Stimulated activated CD8-positive, alpha-beta memory T cell treated with anti-CD3 and anti-CD28 coated beads, Interleukin-7, amount 100 ng/mL, for 24 hours (primary cell): ENCODE data around the gene DLG4.

Experiments used
- DNase-seq: peaks from one replicate; pipeline ENCODE4 v3.0.0-alpha.2; 2020; ENCODE audit warnings: low read depth

The DLG4 gene

DNA sequence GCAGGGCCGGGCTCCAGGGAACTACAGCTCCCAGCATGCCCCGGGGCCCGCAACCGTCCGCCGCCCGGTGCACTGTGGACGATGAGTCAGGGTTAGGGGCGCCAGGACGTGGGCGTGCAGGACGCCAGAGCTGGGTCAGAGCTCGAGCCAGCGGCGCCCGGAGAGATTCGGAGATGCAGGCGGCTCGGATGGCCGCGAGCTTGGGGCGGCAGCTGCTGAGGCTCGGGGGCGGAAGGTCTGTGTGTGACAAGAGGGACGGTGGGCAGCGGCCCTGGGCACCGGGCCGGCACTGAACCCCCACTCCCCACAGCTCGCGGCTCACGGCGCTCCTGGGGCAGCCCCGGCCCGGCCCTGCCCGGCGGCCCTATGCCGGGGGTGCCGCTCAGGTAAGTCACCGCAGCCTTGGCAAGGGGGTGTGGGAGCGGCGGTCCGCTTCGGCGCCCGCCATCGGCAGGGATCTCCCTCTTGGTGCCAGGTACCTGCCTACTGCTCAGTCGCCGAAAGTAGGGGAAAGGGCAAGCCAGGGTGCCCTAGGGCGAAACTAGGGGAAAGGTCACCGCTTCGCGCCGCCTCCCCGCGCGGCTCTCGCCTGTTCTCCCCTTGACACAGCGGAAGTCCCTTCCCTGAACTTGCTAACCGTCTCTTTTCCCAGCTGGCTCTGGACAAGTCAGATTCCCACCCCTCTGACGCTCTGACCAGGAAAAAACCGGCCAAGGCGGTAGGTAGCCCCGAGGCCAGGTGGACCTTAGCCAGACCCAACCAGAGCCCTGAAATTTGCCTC, at the start of gene DLG4, which contains the start of gene ACADVL:
Gene DLG4 (minus strand): TSS at position 25 of the 781 bp plus-strand sequence.
Gene ACADVL (plus strand): TSS at position 127 of the 781 bp plus-strand sequence. CDS start 47 bp downstream, at position 174.
- DNase-seq: peak; percentile 65

DNA sequence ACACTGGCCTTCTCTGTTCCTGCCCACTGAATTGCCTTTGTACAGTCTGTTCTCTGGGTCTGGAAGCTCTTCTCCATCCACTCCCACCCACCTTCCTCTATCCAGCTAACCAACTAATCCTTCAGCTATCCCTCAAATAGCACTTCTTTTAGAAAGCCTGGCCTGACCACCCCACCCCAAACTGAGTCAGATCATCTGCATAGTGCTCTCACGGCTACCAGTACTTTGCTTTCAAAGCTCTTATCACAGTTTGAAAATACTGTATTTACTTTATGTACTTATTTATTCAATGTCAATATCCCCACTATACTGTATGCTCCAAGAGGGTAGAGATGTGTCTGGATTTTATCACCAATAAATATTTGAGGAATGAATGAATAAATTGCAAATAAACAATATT, 47.1 kb upstream of the DLG4 start:
- DNase-seq: no peak

DNA sequence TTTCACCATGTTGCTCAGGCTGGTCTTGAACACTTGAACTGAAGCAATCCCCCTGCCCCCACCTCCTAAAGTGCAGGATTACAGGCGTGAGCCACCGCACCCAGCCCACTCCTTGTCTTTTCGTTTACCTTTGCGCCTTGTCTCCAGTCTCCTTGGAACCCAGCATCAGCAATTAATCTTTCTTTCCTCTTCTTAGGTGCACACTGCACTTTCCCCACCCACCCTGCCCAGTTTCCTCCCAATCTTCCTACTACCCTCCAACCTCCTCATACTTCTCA, 44.1 kb upstream of the DLG4 start:
- DNase-seq: no peak

DNA sequence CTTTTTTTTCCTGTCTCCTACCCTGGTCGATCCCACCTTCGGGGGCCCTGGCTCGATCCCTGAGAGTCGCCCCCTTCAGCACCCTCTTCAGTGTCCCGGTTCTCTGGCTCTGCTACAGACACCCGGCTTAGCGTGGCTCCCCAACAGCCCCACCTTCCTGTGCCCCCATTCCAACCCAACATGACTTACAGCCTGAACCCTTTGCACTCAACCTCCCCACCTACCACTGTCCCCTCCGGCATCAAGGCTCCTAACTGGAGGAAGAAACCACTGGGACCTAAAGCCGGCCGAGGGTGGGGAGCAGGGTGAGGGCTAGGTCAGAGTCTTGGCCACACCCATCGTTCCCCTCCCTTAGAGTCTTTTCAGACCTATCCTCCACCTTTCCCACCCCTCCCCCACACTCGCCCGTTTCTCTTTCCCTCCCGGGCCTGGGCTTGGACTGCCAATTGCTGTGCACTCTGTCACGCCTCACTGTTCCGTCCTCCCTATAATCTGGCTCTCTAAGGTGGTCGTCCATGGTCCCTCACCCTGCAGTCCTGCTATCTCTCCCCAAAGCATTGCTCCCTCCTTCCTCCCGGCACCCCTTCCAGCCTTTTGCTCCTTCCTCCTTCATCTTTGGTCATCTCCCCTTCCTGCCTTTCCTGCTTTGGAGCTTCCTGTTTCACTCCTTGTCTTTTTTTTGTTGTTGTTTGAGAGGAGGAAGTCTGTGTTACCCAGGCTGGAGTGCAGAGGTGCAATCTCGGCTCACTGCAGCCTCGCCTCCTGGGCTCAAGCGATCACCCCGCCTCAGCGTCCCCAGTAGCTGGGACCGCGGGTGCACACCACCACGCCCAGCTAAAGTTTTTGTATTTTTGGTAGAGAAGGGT, 43.5 kb upstream of the DLG4 start:
- no peak for DNase-seq

DNA sequence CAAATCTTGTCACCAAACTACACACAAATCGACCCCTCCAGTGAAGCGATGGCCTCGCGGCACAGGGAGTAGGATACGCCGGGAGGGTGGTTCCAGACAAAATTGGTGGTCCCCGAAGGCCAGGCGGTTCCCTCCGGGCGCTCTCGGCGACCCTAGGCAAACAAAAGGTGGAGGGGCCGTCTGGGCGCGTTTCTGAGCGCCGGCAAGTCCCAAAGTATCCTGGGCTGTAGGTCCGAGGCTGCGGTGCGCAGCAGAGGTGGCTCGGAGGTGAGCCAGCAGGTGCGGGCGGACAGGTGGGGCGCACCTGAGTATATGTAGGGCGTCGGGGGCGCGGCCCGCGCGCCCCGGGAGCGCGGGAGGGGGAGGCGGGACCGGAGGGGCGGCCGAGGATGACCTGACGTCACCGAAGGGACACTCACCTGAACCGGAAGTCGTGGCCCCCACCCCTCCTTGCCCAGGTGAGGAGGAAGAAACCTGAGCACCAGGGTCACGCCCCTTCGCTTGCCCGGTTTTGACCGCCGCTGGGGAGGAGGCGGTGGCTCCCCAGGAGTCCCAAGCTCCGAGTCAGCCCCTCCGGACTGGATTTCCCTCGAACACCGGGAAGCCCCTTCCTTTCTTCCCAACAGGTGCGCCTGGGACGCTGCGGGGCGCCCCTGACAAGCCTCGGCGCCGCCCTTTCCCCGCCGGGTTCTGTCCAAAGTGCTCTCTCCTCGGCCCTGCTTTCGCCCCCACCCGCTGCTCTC, 42.7 kb upstream of the DLG4 start, which contains the start of gene CLDN7:
Gene CLDN7 (minus strand): TSS at position 287 of the 743 bp plus-strand sequence. CDS start 435 bp downstream, outside the sequence.
- DNase-seq: no peak

DNA sequence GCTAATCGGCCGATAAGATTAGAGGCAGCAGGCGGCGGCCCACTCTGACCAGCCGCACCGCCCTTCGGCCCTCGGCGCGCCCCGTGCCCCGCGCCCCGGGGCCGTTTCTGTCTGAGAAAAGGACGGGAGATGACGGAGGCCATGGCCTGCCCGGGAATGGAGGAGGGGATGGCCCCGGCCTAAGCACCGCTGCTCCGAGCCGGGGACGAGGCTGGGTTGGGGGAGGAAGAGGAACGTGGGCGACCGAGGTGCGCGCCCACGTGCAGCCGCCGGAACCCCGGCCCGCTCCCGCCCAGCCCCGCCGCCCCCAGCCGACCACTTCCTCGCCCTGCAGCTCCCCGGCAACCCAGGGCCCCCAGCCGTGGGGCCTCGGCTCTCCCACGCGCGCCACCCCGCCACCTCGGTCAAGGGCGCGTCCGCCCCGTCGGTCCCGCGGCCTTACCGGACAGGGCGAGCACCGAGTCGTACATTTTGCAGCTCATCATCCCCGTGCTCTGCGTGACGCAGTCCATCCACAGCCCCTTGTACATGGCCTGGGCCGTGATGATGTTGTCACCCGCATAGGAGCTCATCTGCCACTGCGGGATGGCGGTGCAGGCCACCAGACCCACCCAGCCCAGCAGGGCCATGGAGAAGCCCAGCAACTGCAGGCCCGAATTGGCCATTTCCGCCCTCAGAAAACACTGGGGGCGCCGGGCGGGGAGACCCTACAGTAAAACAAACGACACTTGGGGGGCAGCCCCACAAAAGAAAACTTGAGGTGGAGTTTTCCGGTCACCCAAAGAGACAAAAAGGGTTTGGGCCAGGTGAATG, 41.9 kb upstream of the DLG4 start:
- DNase-seq: no peak

DNA sequence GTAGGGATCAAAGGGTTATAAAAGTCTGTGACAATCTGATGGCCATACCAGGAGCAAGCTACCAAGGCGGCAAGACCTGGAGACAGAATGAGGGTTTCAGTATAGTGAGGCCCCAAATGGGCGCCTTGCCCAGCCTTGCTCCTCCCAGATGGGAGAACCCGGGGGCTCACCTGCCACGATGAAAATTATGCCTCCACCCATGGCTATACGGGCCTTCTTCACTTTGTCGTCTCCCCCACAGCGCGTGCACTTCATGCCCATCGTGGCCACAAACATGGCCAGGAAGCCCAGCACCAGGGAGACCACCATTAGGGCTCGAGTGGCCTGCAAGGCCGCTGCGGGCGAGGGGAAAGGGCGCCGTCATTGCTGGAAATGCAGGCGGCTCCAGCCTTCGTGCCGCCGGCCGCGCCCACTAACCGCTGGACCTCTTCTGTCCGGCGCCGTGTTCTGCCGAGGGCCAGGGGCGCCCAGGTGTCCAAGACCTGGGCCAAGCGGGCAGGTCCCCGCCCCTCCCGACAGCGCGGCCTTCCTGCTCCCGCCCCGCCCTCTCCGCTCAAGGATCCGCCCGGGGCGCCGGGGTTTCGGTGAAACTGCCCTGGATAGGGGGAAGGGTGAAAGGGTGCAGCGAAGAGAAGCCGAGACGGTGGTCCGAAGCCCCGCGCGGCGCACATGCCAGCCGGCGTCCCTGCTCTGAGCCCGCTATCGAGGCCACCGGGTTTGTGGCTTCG, 41.2 kb upstream of the DLG4 start:
- DNase-seq: no peak

DNA sequence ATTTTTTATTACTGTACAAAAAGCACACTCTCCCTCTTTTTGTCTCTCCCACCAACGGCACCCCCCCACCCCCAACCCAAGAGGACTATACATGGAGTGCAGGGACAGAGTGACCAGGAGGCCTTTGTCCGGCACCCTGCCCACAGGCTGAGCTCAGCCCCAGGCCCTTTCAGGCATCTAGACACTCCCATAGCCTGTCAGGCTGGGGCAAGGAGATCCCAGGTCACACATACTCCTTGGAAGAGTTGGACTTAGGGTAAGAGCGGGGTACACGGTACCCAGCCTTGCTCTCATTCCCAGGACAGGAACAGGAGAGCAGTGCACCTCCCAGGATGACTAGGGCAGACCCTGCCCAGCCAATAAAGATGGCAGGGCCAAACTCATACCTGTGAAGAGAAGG, 40.5 kb upstream of the DLG4 start:
- no peak for DNase-seq

DNA sequence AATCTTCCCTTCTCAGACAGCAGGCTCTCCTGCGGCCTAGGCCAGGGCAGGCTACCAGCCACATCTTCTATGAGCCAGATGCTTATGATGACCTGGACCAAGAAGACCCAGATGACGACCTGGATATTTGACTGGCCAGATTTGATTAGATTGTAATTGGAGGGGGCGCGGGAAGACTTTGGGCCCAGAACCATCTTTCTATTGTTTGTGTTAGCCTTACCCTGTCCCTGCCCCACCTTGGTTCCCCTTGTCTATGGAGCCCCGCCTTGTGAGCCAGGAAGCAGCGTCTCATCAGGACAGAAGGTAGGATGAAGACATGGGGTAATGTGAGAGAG, 39.9 kb upstream of the DLG4 start:
- no peak for DNase-seq

DNA sequence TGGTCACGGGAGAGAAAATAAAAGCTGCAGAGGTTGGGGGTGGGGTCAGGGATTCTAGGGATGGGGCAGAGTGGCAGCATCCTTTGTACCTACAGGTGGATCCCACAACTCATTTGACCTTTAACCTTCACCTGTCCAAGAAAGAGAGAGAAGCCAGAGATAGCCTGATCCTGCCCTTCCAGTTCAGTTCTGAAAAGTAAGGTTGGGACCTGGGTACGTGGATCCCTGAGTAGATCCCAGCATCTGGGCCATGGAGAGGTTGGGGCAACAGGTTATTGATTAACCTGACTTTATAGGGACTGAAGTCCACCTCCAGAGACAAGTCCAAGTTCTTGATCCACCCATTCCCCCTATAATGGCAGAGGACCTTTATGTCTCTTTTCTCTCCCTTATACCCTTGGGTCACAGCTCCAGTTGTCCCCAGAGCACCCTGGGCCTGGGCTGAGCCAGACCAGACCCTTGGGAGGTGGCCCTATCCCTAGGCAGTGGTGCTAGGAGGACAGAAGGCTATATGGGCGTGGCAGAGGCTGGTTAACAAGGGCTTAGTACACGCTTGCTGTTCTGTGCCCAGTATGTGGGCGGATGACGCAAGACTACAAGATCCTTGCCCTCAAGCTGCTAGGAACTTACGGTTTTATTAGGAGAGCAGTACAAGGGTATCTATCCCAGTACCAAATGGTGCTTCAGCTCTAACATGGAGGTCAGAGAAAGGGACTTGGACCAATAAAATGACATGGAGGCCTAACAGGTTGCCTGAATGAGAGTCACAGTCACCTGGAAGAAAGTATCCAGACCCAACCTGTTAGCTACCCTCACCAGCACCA, 39.3 kb upstream of the DLG4 start:
- no peak for DNase-seq

DNA sequence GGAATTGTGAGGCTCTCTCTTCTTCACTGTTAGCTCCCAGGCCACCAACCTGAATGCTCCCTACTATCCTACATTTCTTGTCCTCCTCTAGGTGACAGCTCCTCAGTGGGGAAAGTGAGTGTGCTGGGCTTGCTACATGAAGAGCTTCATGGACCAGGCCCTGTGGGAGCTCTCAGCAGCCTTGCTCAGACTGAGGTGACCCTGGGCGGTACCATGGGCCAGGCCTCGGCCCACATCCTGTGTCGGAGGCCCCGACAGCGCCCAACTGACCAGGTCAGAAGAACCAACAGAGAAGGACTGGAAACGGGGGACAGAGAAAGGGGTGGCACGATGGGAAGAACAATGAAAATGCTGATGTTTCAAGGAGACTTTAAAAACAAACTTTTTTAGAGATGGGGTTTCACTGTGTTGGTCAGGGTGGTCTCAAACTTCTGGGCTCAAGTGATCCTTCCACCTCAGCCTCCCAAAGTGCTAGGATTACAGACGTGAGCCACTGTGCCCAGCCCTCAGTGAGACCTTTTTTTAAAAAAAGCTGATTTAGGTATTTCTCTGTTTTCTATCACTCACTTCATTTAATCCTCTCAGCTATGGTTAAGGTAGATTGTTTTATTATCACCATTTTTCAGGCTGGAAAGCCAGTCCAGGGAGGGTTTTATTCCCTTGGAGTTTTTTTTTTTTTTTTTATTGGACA, 37.3 kb upstream of the DLG4 start:
- no peak for DNase-seq

DNA sequence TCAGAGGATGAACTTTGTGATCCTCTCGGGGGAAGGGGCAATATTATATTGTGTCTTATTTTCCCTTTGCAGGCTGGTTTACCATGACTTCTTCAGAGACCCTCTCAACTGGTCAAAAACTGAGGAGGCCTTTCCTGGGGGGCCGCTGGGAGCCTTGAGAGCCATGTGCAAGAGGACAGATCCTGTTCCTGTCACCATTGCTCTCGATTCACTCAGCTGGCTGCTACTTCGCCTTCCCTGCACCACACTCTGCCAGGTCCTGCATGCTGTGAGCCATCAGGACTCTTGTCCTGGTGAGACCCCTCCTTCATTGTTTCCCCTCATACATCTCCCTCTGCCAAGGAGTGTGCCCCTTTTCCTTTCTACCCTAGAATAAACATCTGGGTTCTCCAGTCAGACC, 34.9 kb upstream of the DLG4 start:
- DNase-seq: no peak

DNA sequence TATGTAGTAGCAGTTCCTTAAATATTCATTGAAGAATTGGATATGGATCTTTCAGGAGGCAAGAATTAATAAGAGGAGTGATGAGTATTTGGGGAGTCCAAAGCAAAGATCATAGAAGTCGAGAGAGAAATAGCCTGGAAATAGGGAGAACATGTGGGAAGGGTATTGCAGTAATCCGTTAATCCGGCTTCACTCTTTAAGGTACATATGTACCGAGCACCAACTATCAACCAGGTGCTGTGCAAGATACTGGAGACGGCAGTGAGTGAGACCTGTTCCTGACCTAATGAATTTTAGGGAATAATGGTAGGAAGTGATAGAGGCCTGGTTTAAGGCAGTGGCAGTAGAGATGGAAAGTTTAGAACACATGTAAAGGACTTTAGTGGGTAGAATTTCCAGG, 33.4 kb upstream of the DLG4 start:
- no peak for DNase-seq

DNA sequence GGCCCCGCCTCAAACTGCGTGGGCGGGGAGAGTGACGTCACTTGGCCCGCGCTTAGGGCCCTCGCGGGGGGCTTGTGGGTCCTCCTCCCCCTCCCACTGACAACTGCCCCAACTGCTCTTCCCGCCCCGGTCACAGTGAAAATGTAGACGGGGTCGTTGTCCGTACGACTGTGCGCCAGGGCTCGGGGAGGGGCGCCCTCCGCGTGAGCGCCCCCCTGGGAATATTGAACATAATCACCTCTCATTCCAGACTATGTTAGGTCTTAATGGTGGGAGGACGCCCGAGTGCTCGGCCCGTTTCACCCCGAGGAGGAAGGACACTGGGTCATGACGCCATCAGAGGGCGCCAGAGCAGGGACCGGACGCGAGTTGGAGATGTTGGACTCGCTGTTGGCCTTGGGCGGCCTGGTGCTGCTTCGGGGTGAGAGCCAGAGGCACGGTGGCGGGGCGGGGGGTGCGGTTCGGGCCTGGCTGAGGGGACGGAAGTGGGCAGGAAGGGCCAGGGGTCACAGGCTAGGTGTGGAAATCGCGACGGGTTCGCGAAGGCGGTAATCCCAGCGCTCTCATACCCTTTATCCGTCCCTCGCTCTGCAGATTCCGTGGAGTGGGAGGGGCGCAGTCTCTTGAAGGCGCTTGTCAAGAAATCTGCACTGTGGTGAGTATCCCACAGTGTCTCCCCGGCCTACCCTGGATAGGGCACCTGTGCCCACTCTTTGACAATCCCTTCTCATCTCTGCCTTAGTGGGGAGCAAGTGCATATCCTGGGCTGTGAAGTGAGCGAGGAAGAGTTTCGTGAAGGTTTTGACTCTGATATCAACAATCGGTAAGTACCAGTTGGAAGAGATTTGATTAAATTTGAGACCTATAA, 32.8 kb upstream of the DLG4 start, which contains the start of gene ELP5:
Gene ELP5 (plus strand): TSS at position 40 of the 868 bp plus-strand sequence. CDS start 336 bp downstream, at position 376.
- DNase-seq: peak; percentile 80

DNA sequence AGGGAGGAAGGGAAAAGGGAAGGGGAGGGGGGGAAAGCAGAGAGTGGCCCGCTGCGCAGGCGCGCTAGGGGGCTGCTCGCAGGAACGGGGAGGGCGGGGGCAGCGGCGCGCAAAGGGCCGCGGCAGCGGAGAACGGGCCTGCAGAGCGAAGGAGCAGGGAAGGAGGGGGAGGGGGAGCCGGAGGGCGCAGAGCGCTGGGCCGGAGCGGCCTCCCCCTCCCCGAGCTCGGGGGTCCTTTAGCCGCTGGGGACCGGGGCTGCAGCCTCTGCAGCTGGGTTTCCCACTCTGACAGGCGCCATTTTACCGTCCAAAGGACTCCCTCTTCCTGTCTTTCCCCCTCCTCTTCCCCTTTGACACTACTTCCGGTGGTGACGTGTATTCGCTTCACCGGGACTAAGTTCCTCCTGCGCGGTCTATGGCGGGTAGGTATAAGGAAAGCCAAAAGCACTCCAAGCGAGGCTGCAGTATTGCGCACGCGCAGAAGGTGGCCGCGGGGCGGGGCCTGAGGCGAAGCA, 32.1 kb upstream of the DLG4 start, which contains the start of gene CTDNEP1:
Gene CTDNEP1 (minus strand): TSS at position 74 of the 515 bp plus-strand sequence. CDS start 438 bp downstream, outside the sequence.
- peak; percentile 98 for DNase-seq

DNA sequence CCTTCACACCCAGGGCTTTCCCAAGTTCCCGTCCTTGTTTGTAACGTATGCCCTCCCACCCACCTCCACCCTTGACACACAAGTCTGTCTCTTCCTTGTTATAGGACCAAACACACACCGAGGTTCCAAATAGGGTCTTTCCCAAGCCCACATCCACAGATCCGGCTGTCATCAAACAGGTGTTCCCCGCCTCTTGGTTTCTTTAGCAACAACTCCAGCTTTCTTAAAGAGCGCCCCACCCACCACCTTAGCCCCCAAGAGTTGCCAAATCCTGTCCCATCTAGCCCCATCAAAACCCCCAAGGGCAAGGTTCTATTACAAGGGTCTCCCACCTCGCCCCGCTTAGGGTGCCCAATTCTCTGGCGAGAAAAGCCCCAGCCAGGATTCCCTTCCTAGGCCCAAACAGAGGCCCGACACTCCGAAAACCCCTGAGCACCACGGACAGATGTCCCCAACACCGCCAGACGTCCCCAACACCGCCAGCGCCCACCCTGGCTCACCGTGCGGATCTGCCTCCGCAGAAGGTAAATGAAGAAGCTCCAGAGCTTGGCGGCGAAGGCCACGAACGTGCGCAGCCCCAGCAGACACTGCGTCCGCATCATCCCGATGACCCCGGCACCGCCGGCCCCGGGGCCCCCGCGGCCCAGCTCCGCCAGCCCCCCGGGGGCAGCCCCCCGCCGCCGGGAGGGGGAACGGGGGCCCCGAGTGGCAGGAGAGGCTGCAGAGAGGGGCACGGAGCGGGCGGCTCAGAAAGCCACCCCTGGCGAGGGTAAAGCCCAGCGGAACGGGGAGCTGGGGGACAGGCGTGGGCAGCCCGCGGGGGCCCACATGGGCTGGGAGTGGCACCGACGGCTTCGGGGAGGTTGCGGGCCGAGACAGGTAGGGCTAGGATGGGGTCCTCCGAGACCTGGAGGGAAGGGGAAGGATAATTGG, 31.3 kb upstream of the DLG4 start:
- no peak for DNase-seq

DNA sequence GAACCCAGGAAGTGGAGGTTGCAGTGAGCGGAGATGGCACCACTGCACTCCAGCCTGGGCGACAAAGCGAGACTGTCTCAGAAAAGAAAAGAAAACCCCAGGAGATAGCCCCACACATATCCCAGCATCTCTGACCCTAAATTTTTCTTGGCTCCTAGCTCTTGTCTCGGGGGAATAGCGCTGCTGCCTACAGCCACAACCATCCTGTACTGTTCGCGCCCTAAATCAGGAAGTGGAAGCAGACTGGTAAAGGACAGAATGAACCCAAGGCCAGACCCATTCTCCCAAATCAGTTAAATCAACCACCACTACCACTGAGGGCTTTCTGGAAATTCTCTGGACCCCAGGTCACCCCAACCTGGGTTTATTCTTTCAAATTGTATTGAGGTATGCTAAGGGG, 30.2 kb upstream of the DLG4 start:
- no peak for DNase-seq
